Stimulated activated CD8-positive, alpha-beta memory T cell treated with anti-CD3 and anti-CD28 coated beads, Interleukin-15, amount 100 ng/mL, for 48 hours (primary cell): ENCODE data around the gene EPS15.
A peak's percentile ranks its signal among the peaks of the same experiment; 100 is the strongest.
"Not testable (repeated sequence)": the region's sequence is repeated elsewhere in the genome, so short reads cannot be mapped to it uniquely, and the experiment has no call there.

Experiments used
- DNase-seq, 2 donors: peaks; one replicate each; pipeline ENCODE4 v3.0.0-alpha.2; 2020; ENCODE audit warnings: low read depth in 2 of 2

Gene EPS15

GRCh38 chr1:51519048-51519864 lies at the start of gene EPS15:
Gene EPS15, minus strand, starts transcription at chr1:51519266. Its CDS starts 35 bp downstream, at chr1:51519231.
- peak; percentile 85 for DNase-seq

- no peak for DNase-seq
Observed at GRCh38 chr1:51568231-51568935, 49.3 kb upstream of the EPS15 start.

- DNase-seq: no peak
Observed at GRCh38 chr1:51567653-51568052, 48.6 kb upstream of the EPS15 start.

- DNase-seq: no peak
Observed at GRCh38 chr1:51566260-51566659, 47.2 kb upstream of the EPS15 start.

- DNase-seq: no peak
Observed at GRCh38 chr1:51565009-51565408, 45.9 kb upstream of the EPS15 start.

- no peak for DNase-seq
Observed at GRCh38 chr1:51564124-51564523, 45.1 kb upstream of the EPS15 start.

- DNase-seq: no peak
Observed at GRCh38 chr1:51561702-51562101, 42.6 kb upstream of the EPS15 start.

- DNase-seq: not testable (repeated sequence)
Observed at GRCh38 chr1:51560895-51561294, 41.8 kb upstream of the EPS15 start.

GRCh38 chr1:51560034-51560433 lies 41.0 kb upstream of the EPS15 start:
- no peak for DNase-seq

- DNase-seq: no peak
Observed at GRCh38 chr1:51559501-51559900, 40.4 kb upstream of the EPS15 start.

- DNase-seq: no peak
Observed at GRCh38 chr1:51559064-51559500, 40.0 kb upstream of the EPS15 start.

GRCh38 chr1:51558375-51558924 lies 39.4 kb upstream of the EPS15 start:
- DNase-seq: peak in 1 of 2 donors; percentile 30

- no peak for DNase-seq
Observed at GRCh38 chr1:51557168-51557567, 38.1 kb upstream of the EPS15 start.

GRCh38 chr1:51555866-51556619 lies 37.0 kb upstream of the EPS15 start:
- no peak for DNase-seq

GRCh38 chr1:51553911-51554310 lies 34.8 kb upstream of the EPS15 start:
- no peak for DNase-seq

- no peak for DNase-seq
Observed at GRCh38 chr1:51552929-51553807, 34.1 kb upstream of the EPS15 start.

GRCh38 chr1:51551848-51552296 lies 32.8 kb upstream of the EPS15 start:
- DNase-seq: no peak

GRCh38 chr1:51551081-51551480 lies 32.0 kb upstream of the EPS15 start:
- DNase-seq: no peak

GRCh38 chr1:51549901-51550300 lies 30.8 kb upstream of the EPS15 start:
- no peak for DNase-seq

- no peak for DNase-seq
Observed at GRCh38 chr1:51549016-51549619, 30.1 kb upstream of the EPS15 start.
